ENCODE measurements around the gene NAP1L4. TPM values are rescaled to one million over a fixed set of nuclear protein-coding genes. Genes with fewer than 3 reads are reported as not detected.

NAP1L4 gene
- total RNA-seq, 1 experiment from 2014 or later, result 274 TPM

DNA sequence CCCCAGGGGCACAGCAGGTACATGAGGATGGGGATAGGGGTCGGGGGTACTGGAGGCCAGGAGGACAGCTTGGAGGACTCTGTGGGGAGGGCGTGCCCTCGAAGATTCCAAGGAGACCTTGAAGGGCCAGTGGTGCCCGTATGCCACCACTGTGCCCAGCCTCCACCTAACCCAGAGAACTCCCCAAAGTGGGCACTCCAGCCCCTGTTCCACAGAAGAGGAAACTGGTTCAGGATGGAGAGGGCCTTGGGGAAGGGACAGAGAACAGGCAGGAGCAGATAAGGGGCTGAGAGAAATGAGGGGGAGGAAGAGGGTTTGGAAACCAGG, 60.7 kb downstream of the NAP1L4 start:
- in situ Hi-C loops (cut with HindIII; ENCODE audit: low pct_unique_long_range_greater_than_20kb, low sequenced_read_pairs), result no loop called here
- Histone ChIP-seq H3K4me3 (ENCODE audit: low read depth in 2 of 2, low read length in 2 of 2) (no peak overlapping the region), H3K9me3 (ENCODE audit: control insufficient read depth, insufficient read depth, low read depth, low read length) (no peaks in the 10 kb centered on the region), H3K27ac (ENCODE audit: low read length) (peak overlapping the region; percentile 40; the same call in 1 of the 2 replicates), H3K4me1 (ENCODE audit: control insufficient read depth, insufficient read depth, low read length) (peaks cover 55% of the 10 kb centered on the region), H3K27me3 (ENCODE audit: control insufficient read depth, insufficient read depth, low read length) (no peaks in the 10 kb centered on the region), H3K36me3 (ENCODE audit: control insufficient read depth, insufficient read depth, low read length) (no peaks in the 10 kb centered on the region; the same call in 1 of the 2 replicates)
- ATAC-seq (no peak), DNase-seq (ENCODE audit: low read depth, low spot score) (no peak)
- ChIA-PET POLR2A (no interaction called here), CTCF (interaction anchor here (3.0 kb wide), 1 partner anchor 40 kb away, joined by 7 read pairs; no protein-coding TSS in a partner anchor)
- no TSS peak for BruUV-seq (replicated peaks)
- intact Hi-C loops (cut with micrococcal nuclease; ENCODE audit: unreplicated experiment), result loop anchor here (10.0 kb wide), 2 partner anchors 163 to 293 kb away; no protein-coding TSS in a partner anchor
- TF ChIP-seq POLR2AphosphoS5 (IDR thresholded peaks at IDR 0.05; ENCODE audit: low read depth, low read length) (no peak), TCF7L2 (IDR thresholded peaks at IDR 0.05; ENCODE audit: low read depth, low read length) (no peak), SIN3A (IDR thresholded peaks at IDR 0.05; ENCODE audit: borderline replicate concordance, insufficient read depth, low read depth, low read length) (no peak), CTCF (IDR thresholded peaks at IDR 0.05) (no peak)
- TF ChIP-seq, protein P1, sequence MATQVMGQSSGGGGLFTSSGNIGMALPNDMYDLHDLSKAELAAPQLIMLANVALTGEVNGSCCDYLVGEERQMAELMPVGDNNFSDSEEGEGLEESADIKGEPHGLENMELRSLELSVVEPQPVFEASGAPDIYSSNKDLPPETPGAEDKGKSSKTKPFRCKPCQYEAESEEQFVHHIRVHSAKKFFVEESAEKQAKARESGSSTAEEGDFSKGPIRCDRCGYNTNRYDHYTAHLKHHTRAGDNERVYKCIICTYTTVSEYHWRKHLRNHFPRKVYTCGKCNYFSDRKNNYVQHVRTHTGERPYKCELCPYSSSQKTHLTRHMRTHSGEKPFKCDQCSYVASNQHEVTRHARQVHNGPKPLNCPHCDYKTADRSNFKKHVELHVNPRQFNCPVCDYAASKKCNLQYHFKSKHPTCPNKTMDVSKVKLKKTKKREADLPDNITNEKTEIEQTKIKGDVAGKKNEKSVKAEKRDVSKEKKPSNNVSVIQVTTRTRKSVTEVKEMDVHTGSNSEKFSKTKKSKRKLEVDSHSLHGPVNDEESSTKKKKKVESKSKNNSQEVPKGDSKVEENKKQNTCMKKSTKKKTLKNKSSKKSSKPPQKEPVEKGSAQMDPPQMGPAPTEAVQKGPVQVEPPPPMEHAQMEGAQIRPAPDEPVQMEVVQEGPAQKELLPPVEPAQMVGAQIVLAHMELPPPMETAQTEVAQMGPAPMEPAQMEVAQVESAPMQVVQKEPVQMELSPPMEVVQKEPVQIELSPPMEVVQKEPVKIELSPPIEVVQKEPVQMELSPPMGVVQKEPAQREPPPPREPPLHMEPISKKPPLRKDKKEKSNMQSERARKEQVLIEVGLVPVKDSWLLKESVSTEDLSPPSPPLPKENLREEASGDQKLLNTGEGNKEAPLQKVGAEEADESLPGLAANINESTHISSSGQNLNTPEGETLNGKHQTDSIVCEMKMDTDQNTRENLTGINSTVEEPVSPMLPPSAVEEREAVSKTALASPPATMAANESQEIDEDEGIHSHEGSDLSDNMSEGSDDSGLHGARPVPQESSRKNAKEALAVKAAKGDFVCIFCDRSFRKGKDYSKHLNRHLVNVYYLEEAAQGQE (IDR thresholded peaks at IDR 0.05; ENCODE audit: insufficient read depth in 1 of 2, low read depth in 2 of 2, low read length in 1 of 2), result no peak

DNA sequence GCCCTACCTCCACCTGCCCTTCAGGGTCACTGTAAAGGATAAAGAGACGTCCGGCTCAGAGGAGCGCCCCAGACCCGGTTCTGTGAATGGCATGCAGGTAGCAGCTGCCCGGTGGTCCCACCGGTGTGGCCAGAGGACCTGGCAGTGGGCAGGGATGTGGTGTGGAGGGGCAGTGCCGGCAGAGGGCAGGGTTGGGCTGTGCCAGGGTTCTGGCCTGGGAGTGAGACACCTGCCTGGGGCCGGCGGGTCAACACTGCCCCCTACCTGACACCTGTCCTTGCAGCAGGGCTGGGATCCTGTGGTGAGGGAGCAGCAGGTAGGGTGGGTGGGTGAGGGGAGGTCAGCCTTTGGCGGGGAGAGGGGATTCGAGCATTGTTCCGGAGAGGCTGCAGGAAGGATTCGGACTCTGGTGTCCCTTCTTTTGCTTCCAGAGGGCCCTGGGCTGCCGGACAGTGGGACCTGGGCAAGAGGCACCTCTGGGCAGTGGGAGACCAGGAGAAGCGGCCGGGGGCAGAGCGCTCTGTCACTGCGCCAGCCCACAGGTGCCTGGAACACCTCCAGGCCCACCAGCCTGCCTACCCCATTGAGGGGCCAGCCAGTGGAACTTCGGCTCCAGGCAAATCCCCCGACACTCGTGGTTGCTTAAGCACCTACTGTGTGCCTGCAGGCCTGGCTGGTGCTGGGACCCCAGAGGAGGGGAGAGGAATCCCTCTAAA, 61.3 kb downstream of the NAP1L4 start:
- ATAC-seq (peak; percentile 67), DNase-seq (ENCODE audit: low read depth, low spot score) (peak; percentile 82)
- Histone ChIP-seq H3K36me3 (ENCODE audit: control insufficient read depth, insufficient read depth, low read length) (no peaks in the 10 kb centered on the region; the same call in 1 of the 2 replicates), H3K4me1 (ENCODE audit: control insufficient read depth, insufficient read depth, low read length) (peaks cover 57% of the 10 kb centered on the region), H3K4me3 (ENCODE audit: low read depth in 2 of 2, low read length in 2 of 2) (peak overlapping the region; percentile 73 to 84), H3K27ac (ENCODE audit: low read length) (peak overlapping the region; percentile 97), H3K27me3 (ENCODE audit: control insufficient read depth, insufficient read depth, low read length) (no peaks in the 10 kb centered on the region), H3K9me3 (ENCODE audit: control insufficient read depth, insufficient read depth, low read depth, low read length) (no peaks in the 10 kb centered on the region)
- intact Hi-C loops (cut with micrococcal nuclease; ENCODE audit: unreplicated experiment) (loop anchor here (10.0 kb wide), 2 partner anchors 164 to 294 kb away; no protein-coding TSS in a partner anchor), in situ Hi-C loops (cut with HindIII; ENCODE audit: low pct_unique_long_range_greater_than_20kb, low sequenced_read_pairs) (no loop called here)
- ChIA-PET POLR2A (no interaction called here), CTCF (interaction anchor here (0.8 to 3.0 kb wide), 5 partner anchors 10 to 975 kb away, joined by 3 to 8 read pairs (median 7); no protein-coding TSS in a partner anchor)
- TF ChIP-seq POLR2AphosphoS5 (IDR thresholded peaks at IDR 0.05; ENCODE audit: low read depth, low read length) (peak; percentile 43; the same call in 1 of the 2 replicates), SIN3A (IDR thresholded peaks at IDR 0.05; ENCODE audit: borderline replicate concordance, insufficient read depth, low read depth, low read length) (no peak; the same call in 1 of the 2 replicates), TCF7L2 (IDR thresholded peaks at IDR 0.05; ENCODE audit: low read depth, low read length) (no peak), CTCF (IDR thresholded peaks at IDR 0.05) (peak; percentile 100)
- TF ChIP-seq, protein P1 (IDR thresholded peaks at IDR 0.05; ENCODE audit: insufficient read depth in 1 of 2, low read depth in 2 of 2, low read length in 1 of 2), result peak in 1 of 2 experiments; percentile 72; a peak in 1 of 4 replicates
- BruUV-seq (replicated peaks), result no TSS peak

All from Panc1 (cell line).